ENCODE measurements around the gene FAM20B.

GRCh38 chr1:179091691-179092165 is 66.0 kb downstream of the FAM20B start:
- TF ChIP-seq CTCF (conservative IDR thresholded peaks at IDR 0.05 in 1 of 2, IDR thresholded peaks at IDR 0.05 in 1 of 2; ENCODE audit: extremely low read depth in 1 of 2, insufficient read depth in 1 of 2, low read depth in 1 of 2, low read length in 2 of 2) (no peak), EZH2 (IDR thresholded peaks at IDR 0.05; ENCODE audit: borderline replicate concordance, low read length) (no peak)
